ENCODE results near the gene PDCD11. TPM values are rescaled to one million over a fixed set of nuclear protein-coding genes. Genes with fewer than 3 reads are reported as not detected.

PDCD11 gene
- total and polyA plus RNA-seq, 2 of the 8 experiments (the other 6 are each of a cell fraction or from before 2014, with no cell fraction given), result 18.1 to 79.1 TPM

DNA sequence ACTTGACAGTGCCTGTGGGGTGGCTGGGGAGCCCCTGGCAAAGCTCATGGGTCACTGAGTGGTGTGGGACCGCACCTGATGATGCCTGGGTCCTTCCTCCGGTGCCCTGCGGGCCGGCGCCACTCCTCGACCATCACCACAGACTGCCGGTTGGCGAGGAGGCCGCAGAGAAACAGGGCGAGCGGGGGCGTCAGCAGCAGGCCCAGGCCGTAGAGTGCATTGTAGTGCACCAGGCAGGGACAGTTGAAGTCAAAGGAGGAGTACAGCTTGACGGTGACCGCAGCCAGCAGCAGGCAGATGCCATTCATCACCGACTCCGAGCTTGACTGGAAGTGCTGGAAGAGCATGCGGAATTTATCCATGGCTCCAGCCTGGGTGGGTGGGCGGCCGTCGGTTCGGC lies 82.2 kb downstream of the PDCD11 start:
- Histone ChIP-seq H3K9me3 (ENCODE audit: insufficient read depth in 2 of 2, low read depth in 1 of 2, low read length in 1 of 2) (no peaks in the 10 kb centered on the region), H3K23ac (ENCODE audit: insufficient read length) (no peak overlapping the region), H3K56ac (replicated peaks; ENCODE audit: insufficient read length, low read depth, low read length) (no peak overlapping the region), H3K4me1 (replicated peaks in 1 of 4; ENCODE audit: control insufficient read depth in 3 of 4, insufficient read depth in 4 of 4, low read length in 3 of 4) (peaks cover 0 to 12% (median 7%) of the 10 kb centered on the region in 4 experiments; a peak in 5 of 7 replicates), H2BK12ac (ENCODE audit: low read depth, low read length) (no peak overlapping the region), H2BK5ac (ENCODE audit: low read depth, low read length) (no peak overlapping the region), H3K23me2 (ENCODE audit: low read depth, low read length) (peaks cover 4% of the 10 kb centered on the region; the same call in 1 of the 2 replicates), H3K27ac (ENCODE audit: low read depth, low read length) (no peak overlapping the region), H2BK15ac (ENCODE audit: low read length) (0 out of 2 replicates have a peak overlapping the region, but pooled peaks have one; percentile 6), H2AFZ (ENCODE audit: low read length) (no peak overlapping the region), H2BK120ac (replicated peaks; ENCODE audit: low read depth, low read length) (no peak overlapping the region), H3K14ac (ENCODE audit: insufficient read length) (no peak overlapping the region), H3K4ac (replicated peaks; ENCODE audit: insufficient read length, low read depth, low read length) (no peak overlapping the region), H2BK20ac (ENCODE audit: low read length) (no peak overlapping the region), H3K79me1 (ENCODE audit: low read depth, low read length) (no peaks in the 10 kb centered on the region), H3K9ac (replicated peaks in 1 of 4; ENCODE audit: extremely low read depth in 1 of 4, low read depth in 3 of 4, low read length in 3 of 4) (no peak overlapping the region; a peak in 1 of 7 replicates), H3K4me2 (ENCODE audit: insufficient read depth in 1 of 2, low read depth in 2 of 2, low read length in 2 of 2) (no peak overlapping the region), H3K27me3 (replicated peaks in 1 of 4; ENCODE audit: control insufficient read depth in 3 of 4, extremely low read depth in 1 of 4, insufficient read depth in 3 of 4, low read length in 3 of 4) (no peaks in the 10 kb centered on the region; a peak in 2 of 7 replicates), H4K5ac (ENCODE audit: insufficient read length, low read depth, low read length) (no peak overlapping the region), H3K36me3 (ENCODE audit: control insufficient read depth in 2 of 4, insufficient read depth in 4 of 4, low read length in 3 of 4) (no peaks in the 10 kb centered on the region), H2AK5ac (ENCODE audit: low read depth, low read length) (no peak overlapping the region), H4K20me1 (replicated peaks in 1 of 2; ENCODE audit: control insufficient read depth in 1 of 2, insufficient read depth in 2 of 2, low read length in 2 of 2) (no peaks in the 10 kb centered on the region), H3K18ac (ENCODE audit: extremely low read depth, low read length) (no peak overlapping the region), H4K91ac (replicated peaks; ENCODE audit: insufficient read length, low read length) (no peak overlapping the region), H4K8ac (ENCODE audit: extremely low read depth, insufficient read depth, low read length) (0 out of 2 replicates have a peak overlapping the region, but pooled peaks have one; percentile 35), H3K79me2 (ENCODE audit: control insufficient read depth in 1 of 2, insufficient read depth in 2 of 2, low read length in 2 of 2) (no peaks in the 10 kb centered on the region), H3K4me3 (ENCODE audit: extremely low read depth in 1 of 4, insufficient read depth in 2 of 4, low read depth in 3 of 4, low read length in 4 of 4) (no peak overlapping the region)
- ChIA-PET POLR2A (ENCODE audit: partially characterized antibody) (interaction anchor here (1.2 kb wide), 1 partner anchor 25 kb away, joined by 3 read pairs; no protein-coding TSS in a partner anchor), CTCF (ENCODE audit: partially characterized antibody) (interaction anchor here (0.9 to 6.3 kb wide), 7 partner anchors 24 to 145 kb away, joined by 3 to 34 read pairs (median 4); partner anchors contain the start of gene CALHM2)
- FAIRE-seq (no peak), DNase-seq (ENCODE audit: low read depth in 1 of 2, low spot score in 2 of 2) (no peak)
- 93% methylated on average over 22 of the region's 22 CpGs; no CpG with 5 or more reads in 1 of the 2 experiments for WGBS, 2 experiments (ENCODE audit: extremely low coverage in 1 of 2, insufficient coverage in 1 of 2, insufficient read length in 1 of 2, insufficient replicate concordance in 2 of 2, low coverage in 1 of 2, low lambda C conversion rate in 2 of 2, missing lambda C conversion rate in 1 of 2)
- TF ChIP-seq HDAC2 (IDR thresholded peaks at IDR 0.05; ENCODE audit: borderline replicate concordance in 1 of 2, low read depth in 2 of 2, low read length in 2 of 2) (no peak), JUND (IDR thresholded peaks at IDR 0.05; ENCODE audit: low read length) (no peak), MAFK (IDR thresholded peaks at IDR 0.05; ENCODE audit: low read depth, low read length) (no peak), RBBP5 (IDR thresholded peaks at IDR 0.05; ENCODE audit: borderline replicate concordance, low read depth, low read length) (no peak), SP1 (IDR thresholded peaks at IDR 0.05; ENCODE audit: low read depth, low read length) (no peak), TAF7 (optimal IDR thresholded peaks at IDR 0.05; ENCODE audit: borderline replicate concordance, low read depth, low read length) (no peak), RNF2 (IDR thresholded peaks at IDR 0.05; ENCODE audit: borderline replicate concordance, low read depth, low read length, missing control alignments, poor library complexity, severe bottlenecking) (no peak), RAD21 (IDR thresholded peaks at IDR 0.05 in 1 of 2, conservative IDR thresholded peaks at IDR 0.05 in 1 of 2; ENCODE audit: low read depth in 2 of 2, low read length in 2 of 2) (no peak), SAP30 (IDR thresholded peaks at IDR 0.05; ENCODE audit: insufficient read depth, insufficient replicate concordance, low read length) (no peak)
- TF ChIP-seq, protein P1, sequence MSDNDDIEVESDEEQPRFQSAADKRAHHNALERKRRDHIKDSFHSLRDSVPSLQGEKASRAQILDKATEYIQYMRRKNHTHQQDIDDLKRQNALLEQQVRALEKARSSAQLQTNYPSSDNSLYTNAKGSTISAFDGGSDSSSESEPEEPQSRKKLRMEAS (IDR thresholded peaks at IDR 0.05), result no peak
- TF ChIP-seq, protein P2, sequence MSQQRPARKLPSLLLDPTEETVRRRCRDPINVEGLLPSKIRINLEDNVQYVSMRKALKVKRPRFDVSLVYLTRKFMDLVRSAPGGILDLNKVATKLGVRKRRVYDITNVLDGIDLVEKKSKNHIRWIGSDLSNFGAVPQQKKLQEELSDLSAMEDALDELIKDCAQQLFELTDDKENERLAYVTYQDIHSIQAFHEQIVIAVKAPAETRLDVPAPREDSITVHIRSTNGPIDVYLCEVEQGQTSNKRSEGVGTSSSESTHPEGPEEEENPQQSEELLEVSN (IDR thresholded peaks at IDR 0.05), result no peak
